NCI-H2081 (cell line): Measurements from ENCODE around the gene SIN3B.
A peak's percentile ranks its signal among the peaks of the same experiment; 100 is the strongest.
"Not testable (repeated sequence)": the region's sequence is repeated elsewhere in the genome, so short reads cannot be mapped to it uniquely, and the experiment has no call there.

ENCODE experiments used
- DNase-seq, 2 experiments: peaks; one replicate each; lab custom pipeline; 2025; lab: John Stamatoyannopoulos, UW

Gene SIN3B, protein sequence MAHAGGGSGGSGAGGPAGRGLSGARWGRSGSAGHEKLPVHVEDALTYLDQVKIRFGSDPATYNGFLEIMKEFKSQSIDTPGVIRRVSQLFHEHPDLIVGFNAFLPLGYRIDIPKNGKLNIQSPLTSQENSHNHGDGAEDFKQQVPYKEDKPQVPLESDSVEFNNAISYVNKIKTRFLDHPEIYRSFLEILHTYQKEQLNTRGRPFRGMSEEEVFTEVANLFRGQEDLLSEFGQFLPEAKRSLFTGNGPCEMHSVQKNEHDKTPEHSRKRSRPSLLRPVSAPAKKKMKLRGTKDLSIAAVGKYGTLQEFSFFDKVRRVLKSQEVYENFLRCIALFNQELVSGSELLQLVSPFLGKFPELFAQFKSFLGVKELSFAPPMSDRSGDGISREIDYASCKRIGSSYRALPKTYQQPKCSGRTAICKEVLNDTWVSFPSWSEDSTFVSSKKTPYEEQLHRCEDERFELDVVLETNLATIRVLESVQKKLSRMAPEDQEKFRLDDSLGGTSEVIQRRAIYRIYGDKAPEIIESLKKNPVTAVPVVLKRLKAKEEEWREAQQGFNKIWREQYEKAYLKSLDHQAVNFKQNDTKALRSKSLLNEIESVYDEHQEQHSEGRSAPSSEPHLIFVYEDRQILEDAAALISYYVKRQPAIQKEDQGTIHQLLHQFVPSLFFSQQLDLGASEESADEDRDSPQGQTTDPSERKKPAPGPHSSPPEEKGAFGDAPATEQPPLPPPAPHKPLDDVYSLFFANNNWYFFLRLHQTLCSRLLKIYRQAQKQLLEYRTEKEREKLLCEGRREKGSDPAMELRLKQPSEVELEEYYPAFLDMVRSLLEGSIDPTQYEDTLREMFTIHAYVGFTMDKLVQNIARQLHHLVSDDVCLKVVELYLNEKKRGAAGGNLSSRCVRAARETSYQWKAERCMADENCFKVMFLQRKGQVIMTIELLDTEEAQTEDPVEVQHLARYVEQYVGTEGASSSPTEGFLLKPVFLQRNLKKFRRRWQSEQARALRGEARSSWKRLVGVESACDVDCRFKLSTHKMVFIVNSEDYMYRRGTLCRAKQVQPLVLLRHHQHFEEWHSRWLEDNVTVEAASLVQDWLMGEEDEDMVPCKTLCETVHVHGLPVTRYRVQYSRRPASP

DNA sequence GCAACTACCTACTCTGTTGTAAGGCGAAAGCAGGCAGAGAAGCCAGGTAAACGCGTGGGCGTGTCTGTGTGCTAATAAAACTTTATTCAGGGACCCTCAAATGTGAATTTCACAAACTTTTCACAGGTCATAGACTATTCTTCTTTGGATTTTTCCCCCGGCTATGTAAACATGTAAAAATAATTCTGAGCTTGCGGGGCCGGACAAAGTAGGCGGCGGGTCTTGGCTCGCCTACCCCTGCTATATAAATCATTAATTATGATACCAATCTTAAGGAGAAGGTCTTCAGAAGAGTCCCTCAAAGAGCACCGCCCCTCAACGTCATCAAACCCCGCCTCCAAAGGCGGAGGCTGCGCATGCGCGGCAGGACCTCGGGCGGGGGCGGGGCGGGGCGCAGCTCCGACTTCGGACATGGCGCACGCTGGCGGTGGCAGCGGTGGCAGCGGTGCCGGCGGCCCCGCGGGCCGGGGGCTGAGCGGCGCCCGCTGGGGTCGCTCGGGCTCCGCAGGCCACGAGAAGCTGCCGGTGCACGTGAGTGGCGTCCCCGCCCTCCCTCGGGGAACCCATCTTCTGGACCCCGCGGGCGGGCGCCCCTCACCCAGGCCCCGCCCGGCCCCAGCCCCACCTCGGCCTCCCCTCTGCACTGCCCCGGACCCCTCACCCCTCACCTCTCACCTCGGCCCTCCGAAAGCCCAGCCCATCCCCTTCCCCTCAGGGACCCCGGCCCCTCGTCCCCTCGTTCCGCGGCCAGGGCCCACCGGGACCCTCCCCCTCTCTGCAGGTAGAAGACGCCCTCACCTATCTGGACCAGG lies at the start of gene SIN3B:
Gene SIN3B, plus strand, starts transcription at position 389 of the 812 bp plus-strand sequence. Its CDS starts 23 bp downstream, at position 412.
- DNase-seq = peak; percentile 81 to 86

DNA sequence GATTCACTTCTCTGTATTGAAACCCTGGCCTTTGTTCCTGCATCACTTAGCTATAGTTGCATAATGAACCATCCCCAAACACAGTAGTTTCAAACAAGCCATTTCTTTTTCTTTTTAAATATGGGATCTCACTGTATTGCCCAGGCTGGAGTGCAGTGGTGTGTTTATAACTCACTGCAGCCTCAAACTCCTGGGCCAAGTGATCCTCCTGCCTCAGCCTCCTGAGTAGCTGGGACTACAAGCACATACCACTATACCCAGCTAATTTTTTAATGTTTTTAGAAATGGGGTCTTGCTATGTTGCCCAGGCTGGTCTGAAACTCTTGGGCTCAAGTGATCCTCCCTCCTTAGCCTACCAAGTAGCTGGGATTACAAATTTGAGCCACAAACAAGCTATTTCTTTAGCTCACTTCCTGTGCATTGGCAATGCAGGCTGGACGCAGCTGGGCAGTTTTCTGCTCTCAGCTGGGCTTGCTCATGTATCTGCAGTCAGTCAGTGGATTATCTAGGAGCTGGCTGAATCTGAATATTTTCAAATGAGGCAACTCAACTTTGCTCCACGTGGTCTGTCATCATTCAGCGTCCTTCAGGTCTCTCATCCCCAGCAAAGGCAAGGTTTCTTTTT lies 49.5 kb upstream of the SIN3B start:
- no peak for DNase-seq

DNA sequence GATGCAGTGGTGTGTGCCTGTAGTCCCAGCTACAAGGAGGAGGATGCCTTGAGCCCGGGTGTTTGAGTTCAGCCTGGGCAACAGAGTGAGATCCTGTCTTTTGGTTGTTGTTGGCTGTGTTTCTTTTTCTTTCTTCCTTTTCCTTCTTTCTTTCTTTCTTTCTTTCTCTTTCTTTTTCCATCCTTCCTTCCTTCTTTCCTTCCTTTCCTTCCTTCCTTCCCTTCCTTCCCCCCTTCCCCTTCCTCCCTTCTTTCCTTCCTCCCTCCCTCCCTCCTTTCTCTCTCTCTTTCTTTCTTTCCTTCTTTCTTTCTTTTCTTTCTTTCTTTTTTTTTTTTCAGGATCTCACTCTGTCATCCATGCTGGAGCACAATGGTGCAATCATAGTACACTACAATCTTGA lies 46.5 kb upstream of the SIN3B start:
- no peak for DNase-seq

DNA sequence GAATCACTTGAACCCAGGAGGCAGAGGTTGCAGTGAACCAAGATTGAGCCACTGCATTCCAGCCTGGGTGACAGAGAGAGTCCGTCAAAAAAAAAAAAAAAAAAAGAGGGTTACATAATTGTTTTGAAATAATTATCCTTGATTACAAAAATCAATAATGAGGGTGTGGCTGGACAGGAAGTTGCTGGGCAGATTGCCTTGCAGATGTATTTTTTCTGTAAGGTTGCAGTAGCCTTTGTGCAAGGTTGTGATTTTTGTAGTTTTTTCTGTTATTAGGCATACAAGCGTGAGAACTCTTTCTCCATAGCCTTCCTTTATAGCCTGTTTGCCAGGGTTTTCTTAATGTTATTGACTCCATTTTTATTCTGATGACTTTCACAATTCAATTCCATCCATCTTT lies 40.7 kb upstream of the SIN3B start:
- no peak for DNase-seq

DNA sequence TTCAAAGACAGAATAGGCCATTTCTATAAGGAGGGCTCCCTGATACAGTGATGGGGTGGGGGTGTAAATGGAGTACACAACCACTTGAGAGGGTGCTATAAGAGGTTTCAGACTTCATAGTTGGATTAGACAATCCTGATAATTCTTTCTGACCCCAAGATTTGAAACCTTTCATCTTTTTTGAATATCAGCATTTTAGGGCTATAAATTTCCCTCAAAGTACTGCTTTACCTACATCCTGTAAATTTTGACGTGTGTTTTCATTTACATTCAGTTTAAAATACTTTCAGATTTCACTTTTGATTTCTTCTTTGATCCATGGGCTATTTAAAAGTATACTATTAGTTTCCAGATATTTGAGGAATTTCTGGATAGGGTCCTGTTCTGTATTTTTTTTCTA lies 40.0 kb upstream of the SIN3B start:
- DNase-seq = no peak

DNA sequence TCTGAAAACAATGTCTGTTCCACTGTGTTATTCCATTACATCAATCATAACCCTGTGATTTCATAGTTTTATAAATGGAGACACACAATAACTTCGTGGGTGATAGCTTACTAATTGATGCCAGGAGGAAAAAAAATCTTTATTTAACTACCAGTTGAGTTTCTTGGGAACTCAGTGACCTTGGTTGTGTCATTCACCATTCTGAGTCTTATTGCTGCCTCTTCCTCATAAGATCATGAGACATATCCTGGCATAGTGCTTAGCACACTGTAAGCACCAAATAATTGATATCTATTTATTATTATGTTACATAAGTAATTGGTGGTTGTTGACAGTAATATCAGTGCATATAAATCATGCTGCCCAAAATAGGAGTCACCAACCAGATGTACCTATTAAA lies 39.1 kb upstream of the SIN3B start:
- DNase-seq = no peak

DNA sequence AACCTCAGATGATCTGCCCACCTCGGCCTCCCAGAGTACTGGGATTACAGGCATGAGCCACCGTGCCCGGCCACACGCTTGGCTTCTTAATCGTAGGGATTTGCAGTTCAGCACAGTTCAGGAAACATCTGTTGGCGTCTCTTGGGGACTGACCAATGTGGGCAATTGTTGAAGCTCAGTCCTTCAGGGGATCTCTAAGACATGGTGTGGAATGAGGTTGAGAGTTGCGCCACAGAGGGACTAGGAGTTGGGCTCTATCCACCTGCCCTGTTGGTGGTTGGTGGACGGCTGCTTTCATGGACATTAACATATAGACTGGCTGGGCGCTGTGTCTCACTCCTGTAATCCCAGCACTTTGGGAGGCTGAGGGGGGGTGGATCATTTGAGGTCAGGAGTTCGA lies 37.3 kb upstream of the SIN3B start:
- no peak for DNase-seq

DNA sequence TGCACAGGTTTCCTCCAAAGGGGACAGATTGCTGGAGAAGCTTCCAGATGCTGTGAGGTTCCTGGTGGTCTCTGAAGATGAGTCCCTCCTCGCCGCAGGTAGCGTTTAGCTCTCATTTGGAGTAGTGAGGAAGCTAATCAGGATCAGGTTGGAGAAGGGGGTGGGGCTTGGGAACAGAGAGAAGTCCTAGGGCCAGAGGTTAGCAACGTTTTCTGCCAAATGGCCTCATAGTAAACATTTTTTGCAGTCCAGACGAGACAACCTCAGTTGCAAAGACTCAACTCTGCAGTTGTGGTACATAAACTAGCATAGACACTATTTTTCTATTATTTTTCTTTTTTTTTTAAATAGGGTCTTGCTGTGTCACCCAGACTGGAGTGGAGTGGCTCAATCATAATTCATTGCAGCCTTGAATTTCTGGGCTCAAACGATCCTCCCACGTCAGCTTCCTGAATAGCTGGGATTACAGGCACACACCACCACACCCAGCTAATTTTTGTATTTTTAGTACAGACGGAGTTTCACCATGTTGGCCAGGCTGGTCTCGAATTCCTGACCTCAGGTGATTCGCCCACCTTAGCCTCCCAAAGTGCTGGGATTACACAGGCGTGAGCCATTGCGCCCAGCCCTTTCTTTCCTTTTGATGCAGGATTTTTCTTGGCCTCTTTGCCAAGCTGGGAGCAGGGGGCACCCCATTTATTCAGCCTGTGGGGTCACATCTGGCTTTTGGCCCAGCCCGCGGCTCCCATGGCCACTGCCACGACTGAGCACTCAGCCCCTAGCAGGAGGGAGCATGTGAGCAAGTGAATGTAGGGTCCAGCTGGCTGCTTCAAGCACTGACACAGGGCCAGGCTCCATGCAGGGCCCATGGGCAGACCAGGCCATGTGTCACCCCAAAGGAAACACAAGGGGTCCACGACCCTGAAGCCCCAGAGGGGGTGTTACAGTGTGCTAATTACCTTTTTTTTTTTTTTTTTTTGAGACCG lies 34.4 kb upstream of the SIN3B start:
- DNase-seq = no peak

DNA sequence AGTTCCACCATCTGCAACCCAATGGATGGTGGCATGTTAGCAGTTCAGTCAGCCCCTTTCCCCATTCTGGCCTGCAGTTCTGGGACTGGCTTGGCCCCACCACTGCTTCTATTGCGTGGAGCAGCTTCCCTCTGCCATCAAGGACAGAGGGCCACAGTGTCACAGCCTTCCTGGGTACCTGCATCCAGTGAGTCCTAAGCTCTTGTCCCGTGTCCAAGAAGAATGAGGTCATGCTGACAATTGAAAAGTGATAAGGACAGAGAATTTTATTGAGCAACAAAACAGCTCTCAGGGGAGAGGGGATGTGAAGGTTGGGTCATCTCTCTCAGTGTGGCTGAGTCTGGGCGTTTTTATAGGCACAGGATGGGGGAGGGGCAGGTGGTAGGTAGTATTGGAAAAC lies 33.5 kb upstream of the SIN3B start:
- no peak for DNase-seq

DNA sequence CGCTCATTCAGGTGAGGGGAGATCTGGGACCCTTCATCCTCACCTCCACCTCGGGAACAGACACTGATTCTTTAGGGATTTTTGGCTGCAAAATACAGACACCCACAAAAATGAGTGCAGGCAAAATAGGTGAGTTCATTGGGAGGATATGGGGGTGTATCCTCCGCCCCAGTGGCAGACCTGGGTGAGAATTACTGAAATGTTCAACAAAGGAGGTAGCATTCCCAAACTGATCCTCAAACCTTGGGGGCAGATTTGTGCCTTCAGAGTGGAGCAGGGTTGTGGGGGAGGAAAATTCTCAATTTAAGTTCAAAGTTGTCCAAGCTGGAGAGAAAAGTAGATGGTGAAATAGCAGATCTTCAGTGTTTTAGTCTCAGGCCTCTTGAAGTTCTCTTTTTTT lies 31.3 kb upstream of the SIN3B start:
- no peak for DNase-seq

DNA sequence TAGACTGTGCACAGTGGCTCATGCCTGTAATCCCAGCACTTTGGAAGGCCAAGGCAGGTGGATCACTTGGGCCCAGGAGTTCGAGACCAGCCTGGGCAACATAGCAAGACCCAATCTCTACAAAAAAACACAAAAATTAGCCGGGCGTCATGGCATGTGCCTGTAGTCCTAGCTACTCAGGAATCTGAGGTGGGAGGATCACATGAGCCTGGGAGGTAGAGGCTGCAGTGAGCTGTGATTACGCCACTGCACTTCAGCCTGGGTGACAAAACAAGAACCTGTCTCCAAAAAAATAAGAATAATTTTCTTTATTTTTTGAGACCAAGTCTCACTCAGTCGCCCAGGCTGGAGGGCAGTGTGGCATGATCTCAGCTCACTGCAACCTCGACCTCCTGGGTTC lies 30.9 kb upstream of the SIN3B start:
- not testable (repeated sequence) for DNase-seq

DNA sequence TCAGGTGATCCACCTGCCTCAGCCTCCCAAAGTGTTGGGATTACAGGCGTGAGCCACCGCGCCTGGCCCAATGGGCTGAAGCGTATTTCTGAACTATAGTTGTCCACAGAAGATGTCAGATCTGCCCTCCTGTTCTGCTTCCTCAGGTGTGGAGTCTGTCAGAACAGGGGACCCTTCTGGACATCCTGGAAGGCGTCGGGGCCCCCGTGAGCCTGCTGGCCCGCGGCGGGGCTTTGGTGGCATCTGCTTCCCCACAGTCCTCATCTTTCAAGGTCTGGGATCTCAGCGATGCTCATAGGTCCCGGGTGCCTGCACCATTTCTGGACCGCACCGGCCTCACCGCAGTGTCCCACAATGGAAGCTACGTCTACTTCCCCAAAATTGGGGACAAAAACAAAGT lies 29.5 kb upstream of the SIN3B start:
- DNase-seq = no peak

DNA sequence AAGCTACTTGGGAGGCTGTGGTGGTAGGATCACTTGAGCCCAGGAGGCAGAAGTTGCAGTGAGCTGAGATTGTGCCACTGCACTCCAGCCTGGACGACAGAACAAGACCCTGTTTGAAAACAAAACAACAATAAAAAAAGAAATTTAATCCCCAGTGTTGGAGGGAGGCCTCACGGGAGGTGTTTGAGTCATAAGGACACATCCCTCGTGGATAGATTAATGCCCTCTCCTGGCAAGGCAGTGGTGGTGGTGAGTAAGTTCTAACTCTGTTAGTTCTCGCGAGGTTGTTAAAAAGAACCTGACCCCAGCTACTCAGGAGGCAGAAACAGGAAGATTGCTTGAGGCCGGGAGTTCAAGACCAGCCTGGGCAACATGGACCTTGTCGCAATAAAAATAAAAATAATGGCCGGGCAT lies 27.6 kb upstream of the SIN3B start:
- DNase-seq = no peak

DNA sequence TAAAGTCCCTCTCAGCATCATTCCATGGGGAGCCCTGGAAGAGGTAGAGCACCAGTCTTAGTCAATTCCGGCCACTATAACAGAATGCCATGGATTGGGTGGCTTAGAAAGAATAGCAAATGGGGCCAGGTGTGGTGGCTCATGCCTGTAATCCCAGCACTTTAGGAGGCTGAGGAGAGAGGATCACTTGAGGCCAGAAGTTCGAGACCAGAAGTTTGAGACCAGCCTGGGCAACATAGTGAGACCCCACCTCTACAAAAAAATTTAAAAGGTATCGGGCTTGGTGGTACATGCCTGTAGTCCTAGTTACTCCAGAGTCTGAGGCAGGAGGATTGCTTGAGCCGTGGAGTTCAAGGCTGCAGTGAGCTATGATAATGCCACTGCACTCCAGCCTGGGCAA lies 25.0 kb upstream of the SIN3B start:
- DNase-seq = no peak

DNA sequence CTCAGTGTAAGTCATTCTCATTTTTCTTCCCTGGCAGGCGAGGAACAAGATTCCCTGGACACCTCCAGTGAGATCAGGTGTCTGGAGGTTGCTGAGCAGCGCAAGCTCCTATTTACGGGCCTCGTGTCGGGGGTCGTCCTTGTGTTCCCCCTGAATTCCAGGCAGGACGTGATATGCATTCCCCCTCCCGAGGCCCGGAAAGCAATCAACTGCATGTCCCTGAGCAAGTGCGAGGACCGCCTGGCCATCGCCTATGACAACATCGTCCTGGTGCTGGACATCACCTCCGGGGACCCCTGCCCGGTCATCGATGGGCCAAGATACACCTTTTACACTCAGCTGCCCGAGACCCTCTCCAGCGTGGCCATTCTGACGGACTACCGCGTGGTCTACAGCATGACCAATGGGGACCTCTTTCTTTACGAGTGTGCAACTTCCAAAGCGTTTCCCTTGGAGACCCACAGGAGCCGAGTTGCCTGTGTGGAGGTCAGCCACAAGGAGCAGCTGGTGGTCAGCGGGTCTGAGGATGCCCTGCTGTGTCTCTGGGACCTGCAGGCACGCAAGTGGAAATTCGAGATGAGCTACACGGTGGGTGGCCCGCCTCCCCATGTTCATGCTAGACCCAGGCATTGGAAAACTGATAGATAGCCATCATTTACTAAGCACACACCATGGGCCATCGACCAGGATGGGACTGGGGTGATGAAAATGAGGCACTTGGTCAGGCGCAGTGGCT lies 21.5 kb upstream of the SIN3B start:
- DNase-seq = no peak

DNA sequence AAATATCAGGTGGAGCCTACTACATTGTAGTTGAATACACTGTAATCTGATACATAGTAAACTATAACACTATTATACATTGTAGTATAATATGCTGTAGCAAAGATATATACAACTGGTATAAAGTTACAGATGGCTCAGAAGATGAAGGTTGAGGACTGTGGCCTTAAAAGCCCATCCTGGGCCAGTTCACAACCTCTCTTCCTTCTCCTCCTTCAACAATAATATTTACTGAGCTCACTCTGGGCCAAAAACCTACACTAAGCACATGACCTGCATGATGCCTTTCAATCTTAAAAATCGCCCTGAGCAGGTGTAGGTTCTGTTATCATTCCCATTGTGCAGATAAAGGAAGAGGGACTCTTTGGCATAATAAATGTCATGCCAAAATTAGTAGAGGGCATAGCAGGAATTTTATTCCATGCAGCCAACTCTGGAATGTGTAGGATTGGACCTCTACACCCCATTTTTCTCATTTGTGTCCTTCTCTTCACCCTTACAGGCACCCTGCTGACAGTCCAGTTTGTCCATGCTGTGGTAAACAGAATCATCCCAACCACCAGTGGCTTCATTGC lies 14.6 kb upstream of the SIN3B start:
- DNase-seq = peak in 1 of 2 experiments; percentile 3

DNA sequence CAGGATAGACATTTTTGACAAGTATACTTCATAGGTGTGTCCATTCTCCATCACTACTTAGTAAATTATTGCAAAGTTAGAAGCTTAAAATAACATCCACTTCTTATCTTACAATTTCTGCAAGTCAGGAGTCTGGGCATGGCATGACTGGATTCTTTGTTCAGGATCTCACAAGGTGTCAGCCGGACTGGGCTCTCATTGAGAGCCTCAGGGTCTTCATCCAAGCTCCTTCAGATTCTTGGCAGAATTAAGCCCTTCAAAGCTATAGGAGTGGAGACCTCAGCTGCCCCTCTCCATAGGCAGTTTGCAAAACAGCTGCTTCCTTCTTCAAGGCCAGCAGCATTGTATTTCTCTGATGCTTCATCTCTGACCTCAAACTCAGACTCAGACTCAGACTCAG lies 9.1 kb upstream of the SIN3B start:
- DNase-seq = no peak

DNA sequence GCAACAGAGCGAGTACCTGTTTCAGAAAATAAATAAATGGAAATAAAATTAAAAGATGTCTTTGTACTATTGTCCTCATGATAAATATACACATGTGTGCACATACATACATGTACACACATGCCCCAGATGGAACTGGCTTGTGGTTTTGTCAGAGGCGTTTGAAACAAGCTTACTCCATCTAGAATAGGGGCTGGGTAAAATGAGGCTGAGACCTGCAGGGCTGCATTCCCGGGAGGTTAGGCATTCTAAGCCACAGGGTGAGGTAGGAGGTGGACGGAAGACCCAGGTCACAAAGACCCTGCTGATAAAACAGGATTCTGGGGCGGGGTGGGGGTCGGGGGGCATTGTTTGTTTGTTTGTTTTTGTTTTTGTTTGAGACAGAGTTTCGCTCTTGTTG lies 8.1 kb upstream of the SIN3B start:
- no peak for DNase-seq

DNA sequence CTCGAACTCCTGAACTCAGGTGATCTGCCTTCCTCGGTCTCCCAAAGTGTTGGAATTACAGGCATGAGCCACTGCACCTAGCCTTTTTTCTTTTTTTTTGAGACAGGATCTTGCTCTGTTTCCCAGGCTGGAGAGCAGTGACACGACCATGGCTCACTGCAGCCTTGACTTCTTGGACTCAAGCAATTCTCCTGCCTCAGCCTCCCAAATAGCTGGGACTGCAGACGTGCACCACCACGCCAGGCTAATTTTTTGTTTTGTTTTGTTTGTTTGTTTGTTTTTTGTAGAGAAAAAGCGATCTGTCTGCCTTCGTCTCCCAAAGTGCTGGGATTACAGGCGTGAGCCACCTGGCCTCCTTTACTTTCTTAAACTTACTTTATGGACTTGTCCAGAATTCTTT lies 6.5 kb upstream of the SIN3B start:
- DNase-seq = no peak
